ENCODE results near the gene TESK1.
"Not testable (repeated sequence)": the region's sequence is repeated elsewhere in the genome, so short reads cannot be mapped to it uniquely, and the experiment has no call there.

Gene TESK1

DNA sequence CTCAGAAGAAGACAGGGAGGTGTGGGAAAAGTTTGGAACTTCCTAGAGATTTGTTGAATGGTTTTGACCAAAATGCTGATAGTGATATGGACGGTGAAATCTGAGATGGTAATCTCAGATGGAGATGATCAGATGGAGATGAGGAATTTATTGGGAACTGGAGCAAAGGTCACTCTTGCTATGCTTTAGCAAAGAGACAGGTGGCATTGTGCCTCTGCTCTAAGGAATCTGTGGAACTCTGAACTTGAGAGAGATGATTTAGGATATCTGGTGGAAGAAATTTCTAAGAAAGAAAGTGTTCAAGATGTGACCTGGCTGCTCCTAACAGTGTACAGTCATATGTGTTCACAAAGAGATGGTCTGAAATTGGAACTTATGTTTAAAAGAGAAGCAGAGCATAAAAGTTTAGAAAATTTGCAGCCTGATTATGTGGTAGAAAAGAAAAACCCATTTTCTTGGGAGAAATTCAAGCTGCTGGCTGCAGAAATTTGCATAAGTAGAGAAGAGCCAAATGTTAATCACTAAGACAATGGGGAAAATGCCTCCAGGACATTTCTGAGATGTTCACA, 25.3 kb upstream of the TESK1 start:
- DNase-seq (ENCODE audit: low spot score): not testable (repeated sequence)

DNA sequence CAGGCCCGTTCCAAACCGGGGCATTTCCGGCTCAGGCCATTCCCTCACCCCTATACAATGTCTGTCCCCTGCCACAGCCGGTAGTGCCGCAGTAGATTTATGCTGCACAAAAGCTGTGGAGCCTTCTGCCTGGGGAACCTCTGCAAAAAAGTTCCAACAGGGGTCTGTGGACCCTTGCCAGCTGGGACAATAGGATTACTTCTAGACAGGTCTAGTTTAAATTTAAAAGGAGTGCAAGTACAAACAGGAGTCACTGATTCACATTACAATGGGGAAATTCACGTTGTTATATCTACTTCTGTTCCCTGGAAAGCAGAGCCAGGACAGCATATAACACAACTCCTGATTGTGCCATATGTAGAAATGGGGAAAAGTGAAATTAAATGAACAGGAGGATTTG, 21.5 kb upstream of the TESK1 start:
- not testable (repeated sequence) for DNase-seq (ENCODE audit: low spot score)

DNA sequence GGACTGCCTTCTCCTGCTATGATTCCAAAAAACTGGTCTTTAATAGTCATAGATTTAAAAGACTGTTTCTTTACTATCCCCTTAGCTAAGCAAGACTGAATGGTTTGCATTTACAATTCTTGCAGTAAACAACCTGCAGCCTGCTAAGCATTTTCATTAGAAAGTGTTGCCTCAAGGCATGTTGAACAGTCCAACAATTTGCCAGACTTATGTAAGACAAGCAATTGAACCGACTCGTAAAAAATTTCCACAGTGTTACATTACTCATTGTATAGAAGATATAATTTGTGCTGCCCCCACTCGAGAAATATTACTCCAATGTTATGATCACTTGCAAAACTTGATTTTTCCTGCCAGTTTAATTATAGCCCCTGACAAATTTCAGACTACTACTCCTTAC, 20.4 kb upstream of the TESK1 start:
- DNase-seq (ENCODE audit: low spot score): not testable (repeated sequence)

DNA sequence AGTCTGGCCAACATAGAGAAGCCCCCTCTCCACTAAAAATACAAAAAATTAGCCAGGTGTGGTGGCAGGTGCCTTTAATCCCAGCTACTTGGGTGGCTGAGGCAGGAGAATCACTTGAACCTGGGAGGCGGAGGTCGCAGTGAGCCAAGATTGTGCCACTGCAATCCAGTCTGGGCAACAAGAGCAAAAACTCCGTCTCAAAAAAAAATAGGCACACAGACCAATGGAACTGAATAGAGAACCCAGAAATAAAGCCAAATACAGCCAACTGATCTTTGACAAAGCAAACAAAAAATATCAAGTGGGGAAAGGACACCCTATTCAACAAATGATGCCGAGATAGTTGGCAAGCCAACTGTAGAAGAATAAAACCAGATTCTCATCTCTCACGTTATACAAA, 16.6 kb upstream of the TESK1 start:
- DNase-seq (ENCODE audit: low spot score): not testable (repeated sequence)

DNA sequence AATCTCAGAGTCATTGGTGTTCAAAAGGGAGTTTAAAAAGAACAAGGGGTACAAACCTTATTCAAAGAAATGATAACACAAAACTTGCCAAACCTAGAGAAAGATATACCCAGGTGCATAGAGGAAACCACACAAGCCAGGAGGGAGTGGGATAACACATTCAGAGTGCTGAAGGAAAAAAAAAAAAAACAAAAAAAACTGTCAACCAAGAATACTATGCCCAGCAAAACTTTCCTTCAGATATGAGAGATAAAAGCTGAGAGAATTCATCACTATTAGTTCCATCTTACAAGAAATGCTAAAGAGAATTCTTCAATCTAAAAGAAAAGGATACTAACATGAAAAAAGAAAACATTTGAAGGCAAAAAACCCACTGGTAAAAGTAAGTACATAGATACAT, 11.5 kb upstream of the TESK1 start:
- no peak for DNase-seq (ENCODE audit: low spot score)

DNA sequence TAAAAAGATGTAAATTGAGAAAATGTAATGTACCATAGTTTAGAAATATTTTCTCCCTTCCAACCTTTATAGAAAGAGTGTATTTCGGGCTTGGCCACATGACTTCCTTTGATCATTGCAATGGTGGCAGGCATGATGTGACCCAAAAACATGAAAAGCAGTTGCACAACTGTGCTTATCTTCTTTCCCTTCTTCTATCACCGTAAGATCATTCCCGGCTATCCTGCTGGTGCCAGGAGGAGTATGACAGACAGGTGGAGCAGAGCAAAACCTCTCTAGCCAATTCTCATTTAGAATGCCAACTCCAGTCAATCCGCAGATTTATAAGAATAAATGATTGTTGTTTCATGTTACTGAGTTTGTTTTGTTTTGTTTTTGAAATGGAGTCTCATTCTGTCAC, 10.6 kb upstream of the TESK1 start:
- no peak for DNase-seq (ENCODE audit: low spot score)

DNA sequence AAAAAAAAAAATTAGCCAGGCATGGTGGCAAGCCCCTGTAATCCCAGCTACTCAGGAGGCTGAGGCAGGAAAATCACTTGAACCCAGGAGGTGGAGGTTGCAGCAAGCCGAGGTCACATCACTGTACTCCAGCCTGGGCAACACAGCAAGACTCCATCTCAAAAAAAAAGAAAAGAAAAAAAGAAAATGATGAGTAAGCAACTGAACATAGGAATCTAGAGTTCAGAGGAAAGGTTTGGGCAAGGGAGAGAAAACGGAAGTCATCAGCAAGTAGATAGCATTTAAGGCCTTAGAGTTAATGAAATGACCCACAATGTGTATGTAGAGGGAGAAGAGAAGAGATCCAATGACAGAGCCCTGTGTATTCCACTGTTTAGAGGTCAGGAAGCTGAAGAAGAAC, 8.2 kb upstream of the TESK1 start:
- DNase-seq (ENCODE audit: low spot score): not testable (repeated sequence)

DNA sequence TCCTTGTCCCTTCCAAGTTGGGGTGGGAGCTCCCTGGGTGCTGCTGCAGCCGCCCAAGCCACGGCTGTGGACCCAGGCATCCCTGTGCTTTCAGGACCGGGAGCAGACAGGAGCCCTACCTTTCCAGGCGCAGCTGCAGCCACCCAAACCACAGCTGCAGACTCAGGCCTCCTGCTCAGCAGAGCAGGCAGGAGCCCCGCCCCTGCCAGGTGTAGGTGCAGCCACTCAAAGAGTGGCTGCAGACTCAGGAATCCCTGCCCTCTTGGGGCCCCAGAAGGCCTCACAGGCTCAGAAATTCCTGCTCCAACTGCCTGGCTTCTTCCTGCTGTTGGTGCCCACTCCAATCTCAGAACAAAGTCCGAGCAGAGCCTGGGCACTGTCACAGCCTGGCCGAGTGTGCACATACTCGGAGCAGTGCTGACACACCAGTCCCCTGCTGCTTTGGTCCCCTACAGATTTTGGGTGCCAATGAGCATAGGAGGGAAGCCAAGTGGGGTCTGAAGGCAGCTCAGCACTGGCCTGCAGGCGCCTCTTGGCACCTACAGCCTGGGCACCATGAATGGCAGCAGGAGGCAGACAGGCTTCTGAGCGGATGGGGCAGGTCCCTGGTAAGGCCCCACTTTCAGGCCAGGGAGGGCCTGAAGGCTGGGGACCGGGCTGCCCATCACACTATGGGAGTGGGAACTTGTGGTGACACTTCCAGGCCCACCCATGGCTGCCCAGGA, 6.0 kb upstream of the TESK1 start:
- no peak for DNase-seq (ENCODE audit: low spot score)

DNA sequence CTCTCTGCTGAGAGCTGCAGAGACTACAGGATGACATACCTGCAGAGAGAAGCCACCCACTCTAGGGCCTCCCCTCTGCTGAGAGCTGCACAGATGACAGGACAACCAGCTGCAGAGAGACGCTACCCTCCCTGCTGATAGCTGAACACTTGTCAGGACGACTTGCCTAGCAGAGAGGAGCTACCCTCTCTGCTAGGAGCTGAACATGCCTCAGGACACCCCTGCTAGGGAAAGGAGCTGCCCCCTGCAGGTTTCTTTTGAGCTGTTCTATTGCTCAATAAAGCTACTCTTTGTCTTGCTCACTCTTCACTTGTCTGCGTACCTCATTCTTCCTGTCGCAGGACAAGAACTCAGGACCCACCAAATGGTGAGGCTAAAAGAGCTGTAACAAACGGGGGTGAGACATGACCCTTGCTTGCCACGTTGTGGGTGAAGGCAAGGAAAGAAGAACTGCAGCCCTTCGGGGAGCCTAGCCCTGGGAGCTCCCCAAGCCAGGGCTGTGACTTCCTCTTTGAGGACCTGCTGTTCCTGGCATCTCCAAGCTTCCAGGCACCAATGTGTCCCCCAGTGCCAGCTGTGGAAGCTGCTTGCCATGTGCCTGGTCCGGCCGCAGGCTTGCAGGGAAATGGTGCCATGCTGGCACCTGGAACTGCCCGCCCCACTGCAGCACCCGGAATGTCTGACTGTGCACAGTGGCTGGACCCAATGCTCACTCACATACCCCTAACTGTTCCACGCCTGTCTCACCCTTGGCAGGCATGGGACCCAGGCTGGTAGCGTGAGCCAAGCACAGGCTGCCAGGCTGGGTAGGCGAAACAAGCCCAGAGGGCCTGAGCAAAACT, 5.1 kb upstream of the TESK1 start:
- DNase-seq (ENCODE audit: low spot score): no peak

DNA sequence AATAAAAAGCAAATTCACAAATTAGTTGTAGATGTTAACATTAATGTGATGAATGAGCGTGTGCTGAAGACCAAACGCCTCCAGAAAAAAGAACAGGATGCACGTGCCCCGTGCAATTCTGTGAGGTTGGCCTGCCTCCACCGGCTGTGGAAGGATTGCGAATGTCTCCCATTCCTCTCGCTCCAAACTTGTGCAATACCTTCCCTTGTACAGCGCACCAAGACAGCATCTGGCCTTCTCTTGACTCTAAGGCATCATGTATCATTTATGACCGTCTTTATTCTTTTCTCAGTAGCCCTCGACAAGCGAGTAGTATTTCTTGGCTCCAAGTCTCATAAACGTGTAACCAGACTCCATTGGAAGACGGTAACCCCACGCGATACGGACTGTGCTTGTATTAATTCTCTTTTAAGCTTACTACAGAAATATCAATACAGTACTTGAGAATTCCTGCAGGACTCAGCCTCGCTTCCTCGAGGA, 1.5 kb upstream of the TESK1 start:
- DNase-seq (ENCODE audit: low spot score): no peak

DNA sequence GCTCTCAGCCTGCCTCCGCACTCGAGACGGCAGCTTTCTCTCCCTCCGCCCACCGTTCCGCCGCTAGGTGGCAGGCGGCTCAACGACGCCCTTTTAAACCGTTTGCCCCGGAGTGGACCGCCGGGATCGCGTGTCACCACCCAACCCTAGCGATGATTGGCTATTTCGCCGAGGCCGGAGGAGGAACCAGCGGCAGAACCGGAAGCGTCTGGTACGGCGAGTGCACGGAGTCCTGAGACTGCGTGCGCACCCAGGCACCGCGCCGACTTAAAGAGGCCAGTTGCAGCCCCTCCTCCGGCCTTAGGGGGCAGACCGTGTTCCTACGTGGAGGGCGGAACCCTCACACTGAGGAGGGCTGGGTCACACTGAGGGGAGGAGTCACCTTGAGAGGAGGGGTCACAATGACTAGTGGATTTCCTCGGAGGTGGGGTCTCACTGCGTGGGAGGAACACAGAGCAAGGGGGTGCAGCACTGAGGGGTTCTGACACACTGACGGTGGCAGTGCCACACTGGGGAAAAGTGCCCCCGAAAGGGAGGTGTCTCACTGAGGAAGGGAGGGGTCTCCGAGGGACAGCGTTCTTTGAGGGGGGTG, 980 bp upstream of the TESK1 start:
- peak; percentile 99 for DNase-seq (ENCODE audit: low spot score)

DNA sequence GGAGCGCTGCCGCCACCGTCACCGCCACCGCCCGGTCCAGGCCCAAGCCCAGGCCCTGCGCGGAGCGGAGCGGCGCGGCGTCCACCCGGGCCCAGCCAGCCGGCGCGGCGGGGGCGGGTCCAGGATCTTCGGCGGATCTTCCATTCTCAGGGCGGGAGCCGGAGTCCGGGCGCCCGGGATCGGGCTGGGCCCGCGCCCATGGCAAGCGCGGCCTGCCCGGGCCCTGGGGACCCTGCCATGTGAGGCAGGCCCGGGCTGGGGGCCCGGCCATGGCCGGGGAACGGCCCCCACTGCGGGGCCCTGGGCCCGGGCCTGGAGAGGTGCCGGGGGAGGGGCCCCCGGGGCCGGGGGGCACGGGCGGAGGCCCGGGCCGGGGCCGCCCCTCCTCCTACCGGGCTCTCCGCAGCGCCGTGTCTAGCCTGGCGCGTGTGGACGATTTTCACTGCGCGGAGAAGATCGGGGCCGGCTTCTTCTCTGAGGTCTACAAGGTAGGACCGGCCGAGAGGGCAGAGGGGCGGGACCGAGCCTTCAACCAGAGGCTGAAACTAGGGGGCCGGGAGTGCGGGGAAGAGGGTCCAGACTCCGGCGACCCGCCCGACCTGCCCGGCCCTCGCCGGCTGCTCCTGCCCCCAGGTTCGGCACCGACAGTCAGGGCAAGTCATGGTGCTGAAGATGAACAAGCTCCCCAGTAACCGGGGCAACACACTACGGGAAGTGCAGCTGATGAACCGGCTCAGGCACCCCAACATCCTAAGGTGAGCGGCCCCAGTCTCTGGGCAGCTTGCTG, 482 bp downstream of the TESK1 start:
- DNase-seq (ENCODE audit: low spot score): no peak

DNA sequence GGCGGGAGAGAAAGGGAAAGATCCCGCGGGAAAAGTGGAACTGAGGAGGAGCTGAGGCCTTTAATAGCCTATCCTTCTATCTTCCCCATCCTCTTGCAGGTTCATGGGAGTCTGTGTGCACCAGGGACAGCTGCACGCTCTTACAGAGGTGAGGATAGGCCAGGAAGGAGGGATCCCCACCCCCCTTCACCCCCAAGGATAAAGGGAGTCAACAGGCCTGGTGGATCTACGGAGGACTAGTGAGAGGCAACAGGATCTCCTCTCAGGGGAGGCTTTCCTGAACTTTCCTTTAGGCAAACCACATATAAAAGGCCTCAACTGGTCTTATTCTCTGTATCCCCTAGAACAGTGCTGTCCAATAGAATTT, 1.1 kb downstream of the TESK1 start:
- DNase-seq (ENCODE audit: low spot score): no peak

DNA sequence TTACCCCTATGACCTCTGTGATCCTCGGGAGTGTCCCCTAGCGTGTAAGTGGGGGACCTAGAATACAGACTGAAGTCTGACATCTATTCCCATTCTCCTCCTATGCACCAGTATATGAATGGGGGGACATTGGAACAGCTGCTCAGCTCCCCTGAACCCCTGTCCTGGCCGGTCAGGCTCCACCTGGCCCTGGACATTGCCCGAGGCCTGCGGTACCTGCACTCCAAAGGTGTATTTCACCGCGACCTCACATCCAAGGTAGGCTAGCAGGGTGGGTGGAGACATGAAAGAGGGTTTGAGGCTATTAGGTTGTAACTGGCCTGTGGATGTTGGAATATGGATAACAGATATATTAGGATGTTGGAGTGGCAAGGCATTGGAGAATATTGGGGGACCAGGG, 1.7 kb downstream of the TESK1 start:
- no peak for DNase-seq (ENCODE audit: low spot score)

DNA sequence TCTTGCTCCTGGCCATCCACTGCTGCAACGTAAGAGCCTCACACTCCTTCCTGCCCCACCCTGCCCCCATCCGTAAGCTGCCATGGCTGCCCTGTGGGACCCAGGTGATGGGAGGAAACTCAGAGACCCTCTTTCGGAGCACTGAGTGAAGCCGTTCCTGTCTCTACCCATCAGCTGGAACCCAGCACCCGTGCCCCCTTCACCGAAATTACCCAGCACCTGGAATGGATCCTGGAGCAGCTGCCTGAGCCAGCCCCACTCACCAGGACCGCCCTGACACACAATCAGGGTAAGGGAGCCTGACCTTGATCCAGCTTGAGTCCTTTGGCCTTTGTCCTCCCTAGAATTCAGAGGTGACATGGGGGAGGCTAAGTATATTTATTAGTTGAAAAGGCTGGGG, 3.2 kb downstream of the TESK1 start:
- DNase-seq (ENCODE audit: low spot score): no peak

DNA sequence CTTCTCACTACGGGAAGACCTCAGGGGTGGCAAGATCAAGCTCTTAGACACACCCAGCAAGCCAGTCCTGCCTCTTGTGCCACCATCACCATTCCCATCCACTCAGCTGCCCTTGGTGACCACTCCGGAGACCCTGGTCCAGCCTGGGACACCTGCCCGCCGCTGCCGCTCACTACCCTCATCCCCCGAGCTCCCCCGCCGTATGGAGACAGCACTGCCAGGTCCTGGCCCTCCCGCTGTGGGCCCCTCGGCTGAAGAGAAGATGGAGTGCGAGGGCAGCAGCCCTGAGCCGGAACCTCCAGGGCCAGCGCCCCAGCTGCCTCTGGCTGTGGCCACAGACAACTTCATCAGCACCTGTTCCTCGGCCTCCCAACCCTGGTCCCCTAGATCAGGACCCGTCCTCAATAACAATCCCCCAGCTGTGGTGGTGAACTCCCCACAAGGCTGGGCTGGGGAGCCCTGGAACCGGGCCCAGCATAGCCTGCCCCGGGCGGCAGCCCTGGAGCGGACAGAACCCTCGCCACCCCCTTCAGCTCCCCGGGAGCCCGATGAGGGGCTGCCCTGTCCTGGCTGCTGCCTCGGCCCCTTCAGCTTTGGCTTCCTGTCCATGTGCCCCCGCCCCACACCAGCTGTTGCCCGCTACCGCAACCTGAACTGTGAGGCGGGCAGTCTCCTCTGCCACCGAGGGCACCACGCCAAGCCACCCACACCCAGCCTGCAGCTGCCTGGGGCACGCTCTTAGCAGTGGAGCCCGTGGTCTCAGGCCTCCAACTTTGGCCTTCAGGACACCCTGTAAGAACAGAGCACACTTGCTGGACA, 4.1 kb downstream of the TESK1 start:
- DNase-seq (ENCODE audit: low spot score): no peak

DNA sequence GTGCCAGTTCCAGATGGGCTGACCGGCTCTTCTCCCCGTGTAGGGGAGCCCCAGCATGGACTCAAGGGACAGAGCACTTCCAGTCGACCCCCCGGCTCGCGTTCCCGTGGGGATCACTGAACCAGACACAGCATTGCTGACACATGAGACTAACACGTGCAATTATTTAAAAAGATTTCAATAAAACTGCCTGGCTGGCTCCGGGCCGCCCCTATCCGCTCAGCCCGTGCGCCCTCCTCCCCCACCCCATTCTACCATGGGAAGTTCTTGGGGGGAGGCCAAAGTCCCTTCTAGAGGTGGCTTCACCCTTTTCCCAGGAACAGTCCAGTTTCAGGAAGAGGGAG, 4.7 kb downstream of the TESK1 start:
- DNase-seq (ENCODE audit: low spot score): no peak

DNA sequence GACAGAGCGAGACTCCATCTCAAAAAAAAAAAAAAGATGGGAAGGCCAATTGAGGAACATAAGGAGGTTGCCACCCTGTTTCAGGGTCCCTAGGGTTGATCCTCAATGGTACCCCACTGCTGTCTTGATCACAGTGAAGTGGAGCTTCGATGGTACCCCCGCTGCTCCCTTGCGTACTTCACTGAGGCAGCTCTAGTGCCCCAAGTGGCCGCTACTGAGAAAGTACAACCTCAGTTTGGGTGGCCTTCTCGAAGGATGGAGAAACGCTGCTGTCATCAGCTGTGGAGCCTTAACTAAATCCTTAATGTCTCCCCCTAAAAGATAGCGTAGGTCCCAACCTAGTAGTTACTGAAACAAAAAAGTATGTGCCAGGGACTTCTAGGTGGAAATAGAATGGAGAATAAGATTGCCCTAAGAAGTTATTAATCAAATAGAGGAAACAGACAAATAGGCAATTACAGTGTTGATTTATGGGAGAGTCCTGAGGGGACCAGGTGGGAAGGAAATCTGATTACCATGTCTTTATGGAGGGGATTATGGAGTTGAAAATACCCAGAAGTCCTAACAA, 6.3 kb downstream of the TESK1 start:
- peak; percentile 17 for DNase-seq (ENCODE audit: low spot score)

DNA sequence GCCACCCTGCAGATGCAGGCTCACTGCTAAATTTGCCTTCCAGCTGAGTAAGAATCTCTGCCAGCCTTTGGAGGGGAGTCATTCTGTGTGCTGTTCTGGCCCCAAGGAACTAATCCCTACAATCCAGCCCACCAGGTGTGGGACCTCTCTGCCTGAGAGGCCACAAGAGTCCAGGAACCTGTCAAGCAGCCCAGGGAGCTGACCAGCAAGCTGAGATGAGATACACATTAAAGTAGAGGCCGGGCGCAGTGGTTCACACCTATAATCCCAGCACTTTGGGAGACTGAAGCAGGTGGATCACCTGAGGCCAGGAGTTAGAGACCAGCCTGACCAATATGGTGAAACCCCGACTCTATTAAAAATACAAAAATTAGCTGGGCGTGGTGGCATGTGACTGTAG, 7.0 kb downstream of the TESK1 start:
- DNase-seq (ENCODE audit: low spot score): not testable (repeated sequence)

DNA sequence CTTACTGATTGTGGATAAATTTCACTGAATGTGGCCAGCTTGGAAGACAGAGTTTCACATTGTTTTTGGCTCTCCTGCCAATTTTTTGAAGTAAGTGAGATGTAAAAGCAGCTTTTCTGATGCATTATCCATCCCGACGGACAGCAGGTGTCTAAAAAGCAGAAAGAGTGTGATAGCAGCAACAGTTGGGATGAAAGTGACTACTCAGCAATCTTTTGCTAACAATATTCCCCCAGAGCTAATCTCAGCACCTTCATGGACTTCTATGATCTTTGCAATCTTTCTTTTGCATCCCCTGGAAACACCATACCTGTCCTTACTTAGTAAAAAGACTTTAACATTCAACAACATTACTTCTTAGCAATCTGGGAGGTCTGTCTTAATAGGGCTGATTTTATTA, 7.8 kb downstream of the TESK1 start:
- DNase-seq (ENCODE audit: low spot score): no peak

All from kidney capillary endothelial cell (primary cell).